Stimulated activated naive B cell treated with anti-CD40 and anti-IgM and Interleukin-4, amounts not matched to agents 10 μg/mL and 1 μg/mL and 100 μg/mL, for 72 hours (primary cell): Measurements from ENCODE around the gene ZXDB.
"Not testable (repeated sequence)": the region's sequence is repeated elsewhere in the genome, so short reads cannot be mapped to it uniquely, and the experiment has no call there.

Experiments
- ATAC-seq, 2 donors: fragments of 150-1000 bp; cut with Tn5 transposase; replicated peaks; 2 replicates each; pipeline ENCODE4 v1.10.0; 2021; ENCODE audit warnings: moderate library complexity in 1 of 2
- DNase-seq: peaks from one replicate; pipeline ENCODE4 v3.0.0; 2021
- H3K27ac Mint-ChIP-seq: one replicate; pipeline ENCODE4 v1.8.0; 2022; ENCODE audit warnings: mild to moderate bottlenecking, mixed read lengths
- H3K27me3 Mint-ChIP-seq, 2 donors: one replicate each; pipeline ENCODE4 v1.8.0; 2022; ENCODE audit warnings: mixed read lengths in 2 of 2
- H3K36me3 Mint-ChIP-seq, 2 donors: one replicate each; pipeline ENCODE4 v1.8.0; 2022; ENCODE audit warnings: mixed read lengths in 2 of 2, mild to moderate bottlenecking in 1 of 2
- H3K4me1 Mint-ChIP-seq, 2 donors: one replicate each; pipeline ENCODE4 v1.8.0; 2022; ENCODE audit warnings: mixed read lengths in 2 of 2, mild to moderate bottlenecking in 1 of 2
- H3K4me3 Mint-ChIP-seq, 2 donors: one replicate each; pipeline ENCODE4 v1.8.0; 2022; ENCODE audit warnings: mild to moderate bottlenecking in 2 of 2, mixed read lengths in 2 of 2, moderate library complexity in 1 of 2
- H3K9me3 Mint-ChIP-seq, 2 donors: one replicate each; pipeline ENCODE4 v1.8.0; 2022; ENCODE audit warnings: mixed read lengths in 2 of 2, mild to moderate bottlenecking in 1 of 2

ZXDB gene

GRCh38 chrX:57613351-57613750 lies 21.5 kb downstream of the ZXDB start:
- not testable (repeated sequence) for ATAC-seq, H3K27ac Mint-ChIP-seq, DNase-seq, H3K4me1 Mint-ChIP-seq, H3K4me3 Mint-ChIP-seq
- peaks cover 12 to 21% of the 10 kb centered on the region in 2 donors for H3K9me3 Mint-ChIP-seq
- H3K36me3 Mint-ChIP-seq, result peaks cover 13 to 34% of the 10 kb centered on the region in 2 donors
- peaks cover 0 to 15% of the 10 kb centered on the region in 2 donors for H3K27me3 Mint-ChIP-seq

- ATAC-seq, H3K27me3 Mint-ChIP-seq, H3K36me3 Mint-ChIP-seq, H3K27ac Mint-ChIP-seq, DNase-seq, H3K4me1 Mint-ChIP-seq, H3K4me3 Mint-ChIP-seq: not testable (repeated sequence)
- H3K9me3 Mint-ChIP-seq, result peaks cover 10 to 21% of the 10 kb centered on the region in 2 donors
Observed at GRCh38 chrX:57629438-57629837, 37.6 kb downstream of the ZXDB start.

- ATAC-seq (no peak), DNase-seq (no peak)
- Mint-ChIP-seq H3K27me3 (peaks cover 0 to 3% of the 10 kb centered on the region in 2 donors), H3K9me3 (peaks cover 13 to 15% of the 10 kb centered on the region in 2 donors), H3K27ac (no peak overlapping the region), H3K4me3 (no peak overlapping the region), H3K4me1 (no peaks in the 10 kb centered on the region), H3K36me3 (peaks cover 1 to 4% of the 10 kb centered on the region in 2 donors)
Observed at GRCh38 chrX:57640674-57641016, 48.8 kb downstream of the ZXDB start.

- H3K27me3 Mint-ChIP-seq, result peaks cover 0 to 3% of the 10 kb centered on the region in 2 donors
- no peak overlapping the region for H3K27ac Mint-ChIP-seq
- ATAC-seq, result no peak
- no peaks in the 10 kb centered on the region for H3K4me1 Mint-ChIP-seq
- peaks cover 9 to 13% of the 10 kb centered on the region in 2 donors for H3K9me3 Mint-ChIP-seq
- H3K36me3 Mint-ChIP-seq, result peaks cover under 1 to 4% of the 10 kb centered on the region in 2 donors
- no peak overlapping the region for H3K4me3 Mint-ChIP-seq
- DNase-seq, result no peak
Observed at GRCh38 chrX:57641338-57641737, 49.5 kb downstream of the ZXDB start.

DNA sequence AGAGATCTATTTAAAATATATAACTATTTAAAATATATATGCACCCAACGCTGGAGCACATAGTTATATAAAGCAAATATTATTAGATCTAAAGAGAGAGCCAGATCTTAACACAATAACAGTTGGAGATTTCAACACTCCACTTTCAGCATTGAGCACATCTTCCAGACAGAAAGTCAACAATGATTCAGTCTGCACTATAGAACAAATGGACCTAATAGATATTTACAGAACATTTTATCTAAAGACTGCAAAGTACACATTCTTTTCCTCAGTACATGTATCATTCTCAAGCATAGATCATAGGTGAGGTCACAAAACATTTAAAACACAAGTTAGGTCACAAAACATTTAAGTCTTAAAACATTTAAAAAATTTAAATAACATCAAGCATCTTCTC lies 51.9 kb downstream of the ZXDB start:
- H3K4me1 Mint-ChIP-seq, result no peaks in the 10 kb centered on the region
- DNase-seq, result no peak
- peaks cover 4% of the 10 kb centered on the region in 2 donors for H3K9me3 Mint-ChIP-seq
- H3K36me3 Mint-ChIP-seq, result peaks cover 0 to 4% of the 10 kb centered on the region in 2 donors
- H3K27ac Mint-ChIP-seq, result no peak overlapping the region
- no peak overlapping the region for H3K4me3 Mint-ChIP-seq
- peaks cover 0 to 3% of the 10 kb centered on the region in 2 donors for H3K27me3 Mint-ChIP-seq
- ATAC-seq, result no peak

GRCh38 chrX:57647020-57647419 lies 55.2 kb downstream of the ZXDB start:
- no peaks in the 10 kb centered on the region for H3K36me3 Mint-ChIP-seq
- no peak overlapping the region for H3K27ac Mint-ChIP-seq
- DNase-seq, result no peak
- no peak overlapping the region for H3K4me3 Mint-ChIP-seq
- H3K4me1 Mint-ChIP-seq, result no peaks in the 10 kb centered on the region
- no peak for ATAC-seq
- H3K27me3 Mint-ChIP-seq, result peaks cover 0 to 4% of the 10 kb centered on the region in 2 donors
- H3K9me3 Mint-ChIP-seq, result no peaks in the 10 kb centered on the region
